NCI-H82 (cell line): Measurements from ENCODE around the gene SZT2.

ENCODE experiments used
- DNase-seq: peaks from one replicate; lab custom pipeline; 2025; lab: John Stamatoyannopoulos, UW

Gene SZT2

GRCh38 chr1:43423672-43424550 lies 34.2 kb downstream of the SZT2 start:
- DNase-seq = no peak

- DNase-seq = no peak
These were observed 35.3 kb downstream of the SZT2 start for GRCh38 chr1:43425045-43425444.

DNA sequence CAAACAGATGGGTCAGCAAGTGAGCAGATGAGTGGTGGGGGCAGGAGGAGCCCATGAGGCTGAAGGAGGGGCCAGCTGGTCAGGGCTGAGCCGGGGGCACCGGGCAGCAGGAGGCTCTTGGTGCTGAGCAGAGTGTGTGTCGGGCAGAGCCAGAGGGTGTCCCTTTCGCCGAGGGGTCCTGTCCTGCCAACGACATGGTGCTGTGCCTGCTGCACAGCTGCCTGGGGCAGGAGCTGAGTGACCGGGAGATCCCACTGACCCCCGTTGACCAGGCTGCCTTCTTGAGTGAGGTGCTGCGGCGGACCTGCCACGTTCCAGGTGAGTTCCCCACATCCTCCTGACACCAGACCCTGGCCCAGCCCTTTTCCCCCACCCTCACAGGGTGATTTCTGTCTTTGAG lies 36.5 kb downstream of the SZT2 start:
- DNase-seq = no peak

- DNase-seq = no peak
These were observed 37.8 kb downstream of the SZT2 start for GRCh38 chr1:43427524-43427923.

DNA sequence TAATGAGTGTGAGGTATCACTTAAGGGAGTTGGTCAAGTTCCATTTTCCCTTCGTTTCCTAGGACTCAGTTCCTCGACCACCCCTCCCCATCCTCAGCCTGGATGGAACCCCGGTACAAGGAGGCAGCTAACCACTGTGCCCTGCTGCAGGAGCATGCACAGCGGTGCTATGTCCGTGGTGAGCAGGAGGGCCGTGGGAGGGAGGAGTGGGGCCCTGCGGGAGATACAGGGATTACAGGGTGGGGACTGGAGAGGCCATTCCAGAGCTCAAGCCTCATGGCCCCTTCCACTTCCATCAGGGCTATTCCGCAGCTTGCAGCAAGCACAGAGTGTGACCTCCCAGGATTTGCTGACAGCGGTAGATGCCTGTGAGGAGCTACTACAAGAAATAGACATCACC lies 38.2 kb downstream of the SZT2 start:
- no peak for DNase-seq

- no peak for DNase-seq
These were observed 41.1 kb downstream of the SZT2 start for GRCh38 chr1:43430831-43431230.

DNA sequence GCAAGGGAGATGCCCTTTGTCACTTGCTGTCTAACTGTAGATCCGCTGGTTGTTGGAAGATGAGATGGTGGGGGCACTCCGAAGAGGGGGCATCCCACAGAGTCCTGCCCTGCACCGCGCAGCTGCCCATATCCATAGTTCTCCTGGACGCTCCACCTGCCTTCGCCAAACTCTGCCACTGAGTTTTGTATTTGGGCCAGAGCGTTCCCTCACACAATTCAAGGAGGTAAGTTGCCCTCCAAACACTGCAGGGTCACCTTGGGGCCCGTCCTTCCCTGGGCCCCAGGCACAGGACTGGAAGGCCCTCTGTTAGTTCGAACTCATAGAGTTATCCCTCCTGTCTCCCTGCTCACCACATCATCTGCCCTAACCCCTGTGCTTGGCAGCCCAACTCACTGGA lies 42.0 kb downstream of the SZT2 start:
- no peak for DNase-seq

GRCh38 chr1:43432171-43432860 lies 42.6 kb downstream of the SZT2 start:
- no peak for DNase-seq

- no peak for DNase-seq
These were observed 43.2 kb downstream of the SZT2 start for GRCh38 chr1:43432907-43433306.

- no peak for DNase-seq
These were observed 44.6 kb downstream of the SZT2 start for GRCh38 chr1:43434256-43434655.

DNA sequence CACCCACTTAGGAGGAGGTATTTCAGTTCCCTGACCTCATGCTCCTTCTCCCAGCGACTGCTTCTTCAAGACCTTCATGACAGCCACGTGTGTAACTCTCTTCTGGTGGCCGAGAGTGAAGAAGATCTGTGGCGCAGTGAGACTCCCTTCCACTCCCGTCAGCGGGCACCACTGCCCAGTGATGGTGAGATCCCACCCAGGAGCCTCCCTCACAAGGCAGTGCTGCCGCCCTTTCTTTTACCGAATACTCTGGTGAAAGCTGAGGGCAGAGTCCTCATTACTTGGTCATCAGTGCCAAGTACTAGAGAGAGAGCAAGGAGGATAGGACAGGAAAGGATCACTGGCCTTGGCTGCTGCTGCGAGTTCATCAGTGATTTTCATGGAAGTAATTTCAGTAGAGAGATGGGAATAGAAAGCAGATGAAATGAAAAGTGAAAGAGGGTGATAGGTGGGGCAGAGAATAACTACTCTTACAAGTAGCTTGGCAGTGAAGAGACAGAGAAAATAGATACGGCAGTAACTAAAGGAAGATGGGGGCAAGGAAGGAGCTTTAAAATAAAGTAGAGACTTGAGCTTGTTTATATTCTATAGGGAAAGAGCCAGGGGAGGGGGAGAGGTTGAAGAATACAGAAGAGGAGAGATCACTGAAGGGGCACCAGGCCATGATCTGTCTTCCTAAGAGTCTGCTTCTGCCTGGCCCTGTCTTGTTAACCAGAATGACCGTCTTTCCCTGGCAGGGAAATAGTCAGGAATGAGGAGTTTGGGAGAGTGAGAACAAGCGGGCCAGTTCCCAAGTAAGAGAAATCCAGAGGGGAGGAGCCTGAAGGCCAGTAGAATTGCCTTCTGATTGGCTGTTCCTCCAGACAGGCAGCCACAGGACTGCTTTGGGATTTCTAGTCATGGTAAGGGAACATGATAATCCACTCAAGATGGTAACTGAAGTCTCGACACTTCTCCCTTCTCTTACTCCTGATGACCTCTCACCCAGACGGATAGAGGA lies 45.7 kb downstream of the SZT2 start:
- peak; percentile 71 for DNase-seq

- DNase-seq = no peak
These were observed 46.7 kb downstream of the SZT2 start for GRCh38 chr1:43436371-43436770.

GRCh38 chr1:43437031-43437973 lies 47.6 kb downstream of the SZT2 start:
- no peak for DNase-seq

DNA sequence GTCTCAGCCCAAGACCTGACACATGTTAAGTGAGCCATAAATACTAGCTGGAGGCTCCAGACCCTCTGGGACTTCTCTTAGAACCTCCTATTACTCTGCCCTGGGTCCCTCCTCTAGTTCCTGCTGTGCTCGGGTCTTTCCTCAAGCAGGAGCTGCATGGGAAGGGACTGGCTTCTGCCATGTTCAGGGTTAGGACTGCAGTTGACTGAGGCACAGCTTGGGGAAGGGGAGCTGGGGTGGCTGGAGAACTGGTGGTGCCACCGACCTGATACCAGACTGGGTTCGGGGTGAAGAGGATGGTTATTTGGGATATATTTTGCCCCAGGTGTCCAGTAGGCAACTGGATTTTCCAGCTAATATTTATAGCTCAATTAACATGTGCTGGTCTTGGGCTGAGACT lies 48.3 kb downstream of the SZT2 start:
- DNase-seq = no peak

GRCh38 chr1:43438576-43438952 lies 48.9 kb downstream of the SZT2 start:
- DNase-seq = no peak

DNA sequence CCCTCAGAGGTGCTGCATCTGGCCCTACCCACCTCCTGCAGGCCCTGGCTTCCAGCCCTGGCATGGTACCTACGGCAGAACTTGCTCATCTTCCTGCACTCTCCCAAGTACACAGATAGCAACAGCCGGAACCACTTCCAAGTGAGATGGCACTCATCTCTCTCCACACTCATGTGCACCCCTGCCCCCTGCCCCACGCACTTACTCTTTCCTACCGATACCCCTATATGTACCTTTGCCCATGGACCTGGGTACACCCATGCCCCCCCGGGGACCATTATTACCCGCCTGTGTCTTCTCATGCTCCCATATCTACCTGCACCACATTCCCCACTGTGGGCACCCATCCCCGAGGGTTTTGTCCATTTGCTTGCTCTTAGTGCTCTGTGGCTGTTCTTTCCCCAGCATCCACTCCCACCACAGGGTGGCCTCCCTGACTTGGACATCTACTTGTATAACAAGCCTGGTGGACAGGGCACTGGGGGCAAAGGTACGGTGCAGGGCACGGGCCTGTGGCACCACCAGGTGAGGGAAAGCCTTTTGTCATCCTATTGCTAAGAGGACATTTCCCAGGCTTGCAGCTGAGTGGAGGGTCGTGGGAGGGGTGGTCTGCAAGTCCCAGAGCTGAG lies 49.4 kb downstream of the SZT2 start:
- DNase-seq = no peak

GRCh38 chr1:43439781-43440180 lies 50.1 kb downstream of the SZT2 start:
- no peak for DNase-seq

DNA sequence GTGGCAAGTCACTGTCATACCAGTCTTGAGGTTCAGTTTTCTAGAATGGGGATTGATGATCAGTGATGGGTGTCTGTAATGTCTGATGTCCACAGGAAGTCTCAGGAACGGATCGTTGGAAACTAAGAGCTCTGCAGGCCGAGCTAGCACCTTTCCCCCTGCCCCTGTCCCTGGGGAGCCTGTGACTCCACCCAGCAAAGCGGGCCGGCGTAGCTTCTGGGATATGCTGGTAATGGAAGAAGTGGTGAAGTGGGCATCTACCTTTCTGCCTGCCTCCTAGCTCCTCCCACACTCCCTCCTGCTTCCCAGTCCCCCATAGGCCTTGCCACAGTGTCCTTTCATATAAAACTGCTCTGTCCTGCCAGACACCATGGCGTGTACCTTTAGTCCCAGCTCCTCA lies 50.7 kb downstream of the SZT2 start:
- DNase-seq = no peak

DNA sequence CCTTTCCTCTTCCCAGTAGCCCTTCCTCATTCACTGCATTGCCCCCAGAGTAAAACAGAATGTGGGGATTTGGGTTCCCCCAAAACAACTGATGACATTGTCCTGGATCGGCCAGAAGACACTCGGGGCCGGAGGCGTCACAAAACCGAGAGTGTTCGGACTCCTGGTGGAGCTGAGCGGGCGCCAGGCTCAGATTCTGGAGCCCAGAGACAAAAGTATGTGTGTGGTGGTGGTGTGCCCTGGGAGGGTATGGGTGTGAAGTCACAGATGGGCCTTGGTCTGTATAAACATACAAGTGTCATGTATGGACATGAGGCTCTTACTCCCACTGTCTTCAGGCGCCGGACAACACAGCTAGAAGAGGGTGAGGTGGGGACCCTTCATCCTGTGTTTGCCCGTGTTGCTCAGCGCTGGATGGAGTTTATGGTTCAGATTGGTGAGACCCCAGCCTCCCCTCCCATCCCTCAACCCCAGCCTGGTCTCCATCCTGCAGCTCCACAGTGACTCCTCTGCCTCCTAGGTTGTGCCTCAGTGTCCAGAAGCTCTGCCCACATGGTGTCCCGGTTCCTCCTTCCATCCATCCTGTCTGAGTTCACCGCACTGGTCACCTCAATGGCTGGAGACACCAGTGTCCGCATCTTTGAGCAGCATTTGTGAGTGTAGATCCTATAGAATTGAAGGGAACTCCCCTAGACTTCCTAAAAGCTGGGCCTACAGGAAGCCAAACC lies 51.6 kb downstream of the SZT2 start:
- no peak for DNase-seq
